GM12878 (cell line): ENCODE results near the gene TSNAX.

Source experiments
- JUND ChIP-seq: IDR thresholded peaks from 2 replicates; pipeline ENCODE4 v1.6.1; 2012; ENCODE audit warnings: low read depth, mild to moderate bottlenecking, low read length, improper control_type of control experiment, moderate library complexity
- MTA3 ChIP-seq: IDR thresholded peaks from 2 replicates; pipeline ENCODE4 v1.6.1; 2012; ENCODE audit warnings: low read length, inconsistent platforms, borderline replicate concordance
- PAX8 ChIP-seq: fragments of 450-650 bp; IDR thresholded peaks from 2 replicates; pipeline ENCODE4 v1.6.1; 2017; ENCODE audit warnings: mild to moderate bottlenecking, moderate library complexity
- PML ChIP-seq: IDR thresholded peaks from 2 replicates; pipeline ENCODE4 v1.6.1; 2012; ENCODE audit warnings: low read length, inconsistent platforms
- ZNF24 ChIP-seq: fragments of 450-650 bp; IDR thresholded peaks from 2 replicates; pipeline ENCODE4 v1.6.1; 2017; ENCODE audit warnings: antibody characterized with exemption, mild to moderate bottlenecking
- TF ChIP-seq, protein P1 (sequence below): IDR thresholded peaks from 2 replicates; pipeline ENCODE4 v1.6.1; 2011; ENCODE audit warnings: mild to moderate bottlenecking, low read depth, low read length, moderate library complexity; ENCODE audit not compliant: insufficient replicate concordance
- TF ChIP-seq, protein P2 (sequence below): fragments of 450-650 bp; IDR thresholded peaks from 2 replicates; pipeline ENCODE4 v1.6.1; 2017; ENCODE audit warnings: mild to moderate bottlenecking
- TF ChIP-seq, protein P3 (sequence below), 3 experiments: IDR thresholded peaks in 2 of 3; conservative IDR thresholded peaks in 1 of 3; 2 replicates each; pipeline ENCODE4 v1.5.1; 2011; ENCODE audit warnings: low read depth in 3 of 3, low read length in 3 of 3, mild to moderate bottlenecking in 3 of 3, control low read depth in 2 of 3, moderate library complexity in 2 of 3, inconsistent platforms in 1 of 3, mixed read lengths in 1 of 3; ENCODE audit not compliant: control insufficient read depth in 2 of 3, insufficient read depth in 1 of 3; ENCODE audit errors: extremely low read depth in 1 of 3

DNA sequence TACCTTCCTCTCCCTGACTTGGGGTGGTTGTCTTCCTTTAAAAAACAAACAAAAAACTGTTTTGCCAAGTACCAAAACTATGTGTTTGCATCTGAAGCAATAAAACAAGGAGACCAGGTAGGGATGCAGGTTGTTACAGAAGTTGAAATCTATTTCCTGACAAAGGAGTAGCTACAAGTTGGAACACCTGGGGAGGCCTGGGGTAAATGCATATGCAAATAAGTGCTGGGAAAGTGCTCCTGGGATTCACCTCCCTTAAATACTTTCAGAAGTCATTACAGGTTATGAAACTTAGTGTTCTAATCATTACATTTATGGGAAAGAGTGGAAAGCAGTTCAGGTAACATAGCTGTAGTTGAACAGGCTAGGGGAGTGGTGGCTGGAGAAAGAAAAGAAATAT lies 1.9 kb upstream of the TSNAX start:
- TF ChIP-seq, protein P1, sequence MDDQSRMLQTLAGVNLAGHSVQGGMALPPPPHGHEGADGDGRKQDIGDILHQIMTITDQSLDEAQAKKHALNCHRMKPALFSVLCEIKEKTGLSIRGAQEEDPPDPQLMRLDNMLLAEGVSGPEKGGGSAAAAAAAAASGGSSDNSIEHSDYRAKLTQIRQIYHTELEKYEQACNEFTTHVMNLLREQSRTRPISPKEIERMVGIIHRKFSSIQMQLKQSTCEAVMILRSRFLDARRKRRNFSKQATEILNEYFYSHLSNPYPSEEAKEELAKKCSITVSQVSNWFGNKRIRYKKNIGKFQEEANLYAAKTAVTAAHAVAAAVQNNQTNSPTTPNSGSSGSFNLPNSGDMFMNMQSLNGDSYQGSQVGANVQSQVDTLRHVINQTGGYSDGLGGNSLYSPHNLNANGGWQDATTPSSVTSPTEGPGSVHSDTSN, result no peak
- TF ChIP-seq, protein P2, sequence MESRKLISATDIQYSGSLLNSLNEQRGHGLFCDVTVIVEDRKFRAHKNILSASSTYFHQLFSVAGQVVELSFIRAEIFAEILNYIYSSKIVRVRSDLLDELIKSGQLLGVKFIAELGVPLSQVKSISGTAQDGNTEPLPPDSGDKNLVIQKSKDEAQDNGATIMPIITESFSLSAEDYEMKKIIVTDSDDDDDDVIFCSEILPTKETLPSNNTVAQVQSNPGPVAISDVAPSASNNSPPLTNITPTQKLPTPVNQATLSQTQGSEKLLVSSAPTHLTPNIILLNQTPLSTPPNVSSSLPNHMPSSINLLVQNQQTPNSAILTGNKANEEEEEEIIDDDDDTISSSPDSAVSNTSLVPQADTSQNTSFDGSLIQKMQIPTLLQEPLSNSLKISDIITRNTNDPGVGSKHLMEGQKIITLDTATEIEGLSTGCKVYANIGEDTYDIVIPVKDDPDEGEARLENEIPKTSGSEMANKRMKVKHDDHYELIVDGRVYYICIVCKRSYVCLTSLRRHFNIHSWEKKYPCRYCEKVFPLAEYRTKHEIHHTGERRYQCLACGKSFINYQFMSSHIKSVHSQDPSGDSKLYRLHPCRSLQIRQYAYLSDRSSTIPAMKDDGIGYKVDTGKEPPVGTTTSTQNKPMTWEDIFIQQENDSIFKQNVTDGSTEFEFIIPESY, result no peak
- TF ChIP-seq ZNF24, result no peak
- TF ChIP-seq PML, result no peak
- TF ChIP-seq, protein P3, sequence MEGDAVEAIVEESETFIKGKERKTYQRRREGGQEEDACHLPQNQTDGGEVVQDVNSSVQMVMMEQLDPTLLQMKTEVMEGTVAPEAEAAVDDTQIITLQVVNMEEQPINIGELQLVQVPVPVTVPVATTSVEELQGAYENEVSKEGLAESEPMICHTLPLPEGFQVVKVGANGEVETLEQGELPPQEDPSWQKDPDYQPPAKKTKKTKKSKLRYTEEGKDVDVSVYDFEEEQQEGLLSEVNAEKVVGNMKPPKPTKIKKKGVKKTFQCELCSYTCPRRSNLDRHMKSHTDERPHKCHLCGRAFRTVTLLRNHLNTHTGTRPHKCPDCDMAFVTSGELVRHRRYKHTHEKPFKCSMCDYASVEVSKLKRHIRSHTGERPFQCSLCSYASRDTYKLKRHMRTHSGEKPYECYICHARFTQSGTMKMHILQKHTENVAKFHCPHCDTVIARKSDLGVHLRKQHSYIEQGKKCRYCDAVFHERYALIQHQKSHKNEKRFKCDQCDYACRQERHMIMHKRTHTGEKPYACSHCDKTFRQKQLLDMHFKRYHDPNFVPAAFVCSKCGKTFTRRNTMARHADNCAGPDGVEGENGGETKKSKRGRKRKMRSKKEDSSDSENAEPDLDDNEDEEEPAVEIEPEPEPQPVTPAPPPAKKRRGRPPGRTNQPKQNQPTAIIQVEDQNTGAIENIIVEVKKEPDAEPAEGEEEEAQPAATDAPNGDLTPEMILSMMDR (IDR thresholded peaks at IDR 0.05 in 2 of 3, conservative IDR thresholded peaks at IDR 0.05 in 1 of 3; ENCODE audit: control insufficient read depth in 2 of 3, extremely low read depth in 1 of 3, insufficient read depth in 1 of 3, low read depth in 3 of 3, low read length in 3 of 3), result no peak
- no peak for TF ChIP-seq PAX8
- TF ChIP-seq JUND, result no peak
- no peak for TF ChIP-seq MTA3
